K562 (cell line): ENCODE results near the gene TNFAIP6. TPM values are rescaled to one million over a fixed set of nuclear protein-coding genes. Genes with fewer than 3 reads are reported as not detected.

Experiments
- ATAC-seq: fragments of 200-7000 bp; cut with Tn5 transposase; 3 replicates; pipeline ENCODE4 v1.9.1; 2020; ENCODE audit warnings: moderate library complexity
- BruUV-seq: library from RNA; stranded (reverse); fragments of 400-500 nt; replicated peaks from 2 replicates; lab custom pipeline; 2021; lab: Mats Ljungman, UMichigan
- CTCF ChIA-PET: fragments of 300-600 bp; formaldehyde crosslinking; extraction: SDS; loops from one replicate; lab custom pipeline; 2021; ENCODE audit warnings: low intra/inter-chr PET ratio; lab: Yijun Ruan, JAX
- POLR2A ChIA-PET: fragments of 300-600, 350-650 bp; sonication (Branson Sonifier 250); formaldehyde crosslinking; extraction: SDS; loops from one replicate; lab custom pipeline; 2021; ENCODE audit warnings: antibody characterized with exemption, inconsistent platforms; lab: Yijun Ruan, JAX
- DNase-seq, 4 experiments: peaks; one replicate each; pipeline versions ENCODE4 v3.0.0 to v3.0.0-alpha.2; 2011 to 2018; ENCODE audit warnings: low spot score in 3 of 4, mixed read lengths in 3 of 4; ENCODE audit errors: extremely low read depth in 1 of 4
- FAIRE-seq: peaks from 2 replicates; lab custom pipeline; 2011; peaks lifted over from hg19 to GRCh38; lab: Jason Lieb, UNC
- H2AFZ ChIP-seq: 2 replicates; pipeline ENCODE4 v1.6.0; 2011; ENCODE audit warnings: low read depth, low read length, control low read depth, inconsistent platforms
- H3K27ac ChIP-seq: fragments of 200-600 bp; 3 replicates; pipeline ENCODE4 v1.8.0; 2011; ENCODE audit warnings: low read depth, mild to moderate bottlenecking, control low read depth, inconsistent platforms, low read length, moderate library complexity, mixed read lengths; ENCODE audit errors: extremely low read depth
- H3K27me3 ChIP-seq, 2 experiments: fragments of 300-600 bp in 1 of 2; 2 replicates in 1 of 2; 3 replicates in 1 of 2; pipeline versions ENCODE4 v1.6.0 to v1.8.0; 2011; ENCODE audit warnings: inconsistent platforms in 2 of 2, low read length in 2 of 2, mild to moderate bottlenecking in 1 of 2, mixed read lengths in 1 of 2, moderate library complexity in 1 of 2; ENCODE audit not compliant: control insufficient read depth in 2 of 2, insufficient read depth in 2 of 2
- H3K36me3 ChIP-seq: fragments of 300-600 bp; 3 replicates; pipeline ENCODE4 v1.8.0; 2011; ENCODE audit warnings: mild to moderate bottlenecking, low read length, inconsistent platforms; ENCODE audit not compliant: control insufficient read depth, insufficient read depth
- H3K4me1 ChIP-seq, 2 experiments: fragments of 200-600 bp in 1 of 2; replicated peaks in 1 of 2; 2 replicates in 1 of 2; 3 replicates in 1 of 2; pipeline versions ENCODE4 v1.5.1 to v1.8.0; 2011; ENCODE audit warnings: inconsistent platforms in 2 of 2, low read length in 2 of 2, mild to moderate bottlenecking in 1 of 2, mixed read lengths in 1 of 2, moderate library complexity in 1 of 2; ENCODE audit not compliant: control insufficient read depth in 2 of 2, insufficient read depth in 2 of 2
- H3K4me2 ChIP-seq: 2 replicates; pipeline ENCODE4 v1.6.1; 2011; ENCODE audit warnings: low read length, control low read depth, inconsistent platforms, mixed read lengths; ENCODE audit not compliant: insufficient read depth
- H3K4me3 ChIP-seq: fragments of 200-600 bp; sonication (generic), shearing (Covaris generic); 2 replicates; pipeline ENCODE4 v1.5.1; 2016; ENCODE audit warnings: control low read depth, inconsistent platforms
- H3K79me2 ChIP-seq: fragments of 200-600 bp; 3 replicates; pipeline ENCODE4 v1.8.0; 2011; ENCODE audit warnings: low read length, inconsistent platforms; ENCODE audit not compliant: control insufficient read depth, insufficient read depth
- H3K9ac ChIP-seq, 2 experiments: 2 replicates each; pipeline versions ENCODE4 v1.6.0 to v1.6.1; 2011; ENCODE audit warnings: low read depth in 2 of 2, low read length in 2 of 2, control low read depth in 1 of 2, inconsistent platforms in 1 of 2, mild to moderate bottlenecking in 1 of 2, mixed read lengths in 1 of 2; ENCODE audit not compliant: insufficient read depth in 1 of 2
- H3K9me1 ChIP-seq: one replicate; pipeline ENCODE4 v1.6.0; 2011; ENCODE audit warnings: inconsistent platforms, mild to moderate bottlenecking, low read length, moderate library complexity; ENCODE audit not compliant: control insufficient read depth, insufficient read depth
- H3K9me3 ChIP-seq: replicated peaks from 2 replicates; pipeline ENCODE4 v1.5.1; 2011; ENCODE audit warnings: low read depth, low read length, inconsistent platforms; ENCODE audit not compliant: control insufficient read depth, insufficient read depth
- H4K20me1 ChIP-seq: replicated peaks from 2 replicates; pipeline ENCODE4 v1.6.1; 2011; ENCODE audit warnings: low read length, inconsistent platforms, mixed read lengths; ENCODE audit not compliant: control insufficient read depth, insufficient read depth
- ARID2 ChIP-seq: fragments of 450-650 bp; IDR thresholded peaks from 2 replicates; pipeline ENCODE4 v1.6.1; 2017; ENCODE audit warnings: antibody characterized with exemption, mild to moderate bottlenecking
- BRD9 ChIP-seq: fragments of 450-650 bp; IDR thresholded peaks from 2 replicates; pipeline ENCODE4 v1.6.1; 2018; ENCODE audit warnings: low read depth; ENCODE audit not compliant: partially characterized antibody
- ELF4 ChIP-seq: fragments of 450-650 bp; formaldehyde crosslinking; IDR thresholded peaks from 2 replicates; pipeline ENCODE4 v1.4.0; 2022; ENCODE audit warnings: missing genetic modification characterization
- EP300 ChIP-seq: IDR thresholded peaks from 2 replicates; pipeline ENCODE4 v1.6.1; 2012; ENCODE audit warnings: low read length, improper control_type of control experiment
- HMBOX1 ChIP-seq: sonication (generic); IDR thresholded peaks from 2 replicates; pipeline ENCODE4 v1.6.1; 2016
- MCM2 ChIP-seq: fragments of 450-650 bp; IDR thresholded peaks from 2 replicates; pipeline ENCODE4 v1.6.1; 2017; ENCODE audit warnings: low read depth, mild to moderate bottlenecking
- MTA3 ChIP-seq: fragments of 450-650 bp; formaldehyde crosslinking; IDR thresholded peaks from 2 replicates; pipeline ENCODE4 v1.6.1; 2017; ENCODE audit warnings: mild to moderate bottlenecking, borderline replicate concordance
- MYBL2 ChIP-seq, 2 experiments: fragments of 450-650 bp in 1 of 2; sonication (generic) in 1 of 2; formaldehyde crosslinking in 1 of 2; IDR thresholded peaks; 2 replicates each; pipeline versions ENCODE4 v1.6.1 to v1.8.1; 2017 to 2022; ENCODE audit warnings: borderline replicate concordance in 1 of 2, inconsistent platforms in 1 of 2, low read depth in 1 of 2, mild to moderate bottlenecking in 1 of 2, missing genetic modification reagents in 1 of 2, moderate library complexity in 1 of 2
- SPI1 ChIP-seq: IDR thresholded peaks from 2 replicates; pipeline ENCODE4 v1.6.1; 2011; ENCODE audit warnings: low read depth, low read length, control low read depth, borderline replicate concordance
- WHSC1 ChIP-seq: IDR thresholded peaks from one replicate; pipeline ENCODE4 v1.6.1; 2012; ENCODE audit warnings: low read length, control low read depth, inconsistent platforms
- ZC3H11A ChIP-seq: IDR thresholded peaks from 2 replicates; pipeline ENCODE4 v1.6.1; 2012; ENCODE audit warnings: low read depth, low read length, improper control_type of control experiment
- ZNF24 ChIP-seq: fragments of 450-650 bp; IDR thresholded peaks from 2 replicates; pipeline ENCODE4 v1.6.1; 2016
- WGBS: fragments of 100-300 bp; shearing (Covaris generic); methylation state at CpG from one replicate; pipeline ENCODE4 v1.1.6; 2016; ENCODE audit warnings: low coverage, mixed read lengths; ENCODE audit not compliant: insufficient coverage; ENCODE audit errors: missing lambda C conversion rate; 5-methylcytosine and 5-hydroxymethylcytosine counted together
- in situ Hi-C: fragments of 300-500 bp; cut with MboI; formaldehyde crosslinking; loops from 4 replicates; pipeline ENCODE4 v1.15.0; 2018; ENCODE audit warnings: inconsistent platforms, mixed read lengths
- intact Hi-C: fragments of 100-400 bp; cut with micrococcal nuclease; formaldehyde crosslinking; loops from 2 replicates; pipeline ENCODE4 v1.14.2; 2022
- polyA plus RNA-seq, 8 experiments: library from polyadenylated mRNA; depleted of rRNA in 4 of 8; stranded (reverse) in 5 of 8; unstranded in 3 of 8; fragments of >200 nt; fragmentation: Nextera tagmentation in 2 of 8; fragmentation: Illumina TruSeq in 1 of 8; extraction: Ambion mirVana in 2 of 8; extraction: Trizol in 1 of 8; gene quantifications; 2 replicates each; pipeline versions ENCODE4 v1.2.1 to v1.2.3, GENCODE V29; 2011 to 2014; ENCODE audit warnings: inconsistent platforms in 1 of 8, missing spikeins in 1 of 8
- total RNA-seq, 7 experiments: library from RNA; depleted of rRNA in 6 of 7; stranded (reverse); fragments of >200 nt in 6 of 7; fragmentation: Illumina TruSeq in 2 of 7; extraction: Trizol in 2 of 7; gene quantifications; 2 replicates each; pipeline versions ENCODE4 v1.2.1 to v1.2.3, GENCODE V29; 2011 to 2021; ENCODE audit warnings: low replicate concordance in 1 of 7

Gene TNFAIP6
- total and polyA plus RNA-seq, 9 of the 15 experiments (the other 6 are each of a cell fraction or from before 2014, with no cell fraction given), result 0.07 to 0.28 (median 0.08) TPM; not detected in 6

GRCh38 chr2:151354807-151355206, 2.6 kb upstream of the TNFAIP6 start:
- ChIA-PET CTCF (no interaction called here), POLR2A (no interaction called here)
- Histone ChIP-seq H3K27ac (no peak overlapping the region), H3K4me3 (no peak overlapping the region), H3K4me2 (peak overlapping the region; percentile 21; the same call in 1 of the 2 replicates), H3K9me3 (no peaks in the 10 kb centered on the region), H3K9me1 (no peaks in the 10 kb centered on the region), H4K20me1 (no peaks in the 10 kb centered on the region), H3K9ac (no peak overlapping the region), H3K27me3 (no peaks in the 10 kb centered on the region), H3K4me1 (peaks cover 0 to 3% of the 10 kb centered on the region in 2 experiments; a peak in 1 of 5 replicates), H2AFZ (peak overlapping the region; percentile 44), H3K36me3 (no peaks in the 10 kb centered on the region), H3K79me2 (no peaks in the 10 kb centered on the region)
- no TSS peak for BruUV-seq
- in situ Hi-C loops (no loop called here), intact Hi-C loops (loop anchor here (5.0 kb wide), 1 partner anchor 52 kb away; the partner anchor contains the start of gene RIF1)
- FAIRE-seq, result no peak
- peak in 1 of 4 experiments; percentile 29 for DNase-seq
- TF ChIP-seq WHSC1, result no peak
- TF ChIP-seq MCM2, result no peak
- TF ChIP-seq EP300, result no peak
- peak; percentile 56; the same call in 1 of the 2 replicates for TF ChIP-seq HMBOX1
- TF ChIP-seq BRD9, result no peak
- TF ChIP-seq ZNF24, result no peak
- no peak for TF ChIP-seq ZC3H11A
- no peak for TF ChIP-seq ARID2
- no peak for TF ChIP-seq ELF4 (CRISPR knock-in tag)
- TF ChIP-seq MYBL2 (IDR thresholded peaks at IDR 0.05; ENCODE audit: low read depth), result no peak
- TF ChIP-seq MYBL2 (CRISPR knock-in tag; IDR thresholded peaks at IDR 0.05; ENCODE audit: borderline replicate concordance), result no peak
- TF ChIP-seq SPI1, result peak; percentile 70; the same call in 1 of the 2 replicates
- TF ChIP-seq MTA3, result no peak
- WGBS, result 41% methylated on average over 8 of the region's 8 CpGs
- ATAC-seq, result peak; percentile 70
